Nucleus accumbens (tissue), 56 donors: ENCODE data around the gene DAZL.
"Not testable (repeated sequence)": the region's sequence is repeated elsewhere in the genome, so short reads cannot be mapped to it uniquely, and the experiment has no call there.

Experiments
- DNase-seq, 56 donors: peaks; one replicate each; lab custom pipeline; 2025; lab: John Stamatoyannopoulos, UW

Gene DAZL, protein sequence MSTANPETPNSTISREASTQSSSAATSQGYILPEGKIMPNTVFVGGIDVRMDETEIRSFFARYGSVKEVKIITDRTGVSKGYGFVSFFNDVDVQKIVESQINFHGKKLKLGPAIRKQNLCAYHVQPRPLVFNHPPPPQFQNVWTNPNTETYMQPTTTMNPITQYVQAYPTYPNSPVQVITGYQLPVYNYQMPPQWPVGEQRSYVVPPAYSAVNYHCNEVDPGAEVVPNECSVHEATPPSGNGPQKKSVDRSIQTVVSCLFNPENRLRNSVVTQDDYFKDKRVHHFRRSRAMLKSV

DNA sequence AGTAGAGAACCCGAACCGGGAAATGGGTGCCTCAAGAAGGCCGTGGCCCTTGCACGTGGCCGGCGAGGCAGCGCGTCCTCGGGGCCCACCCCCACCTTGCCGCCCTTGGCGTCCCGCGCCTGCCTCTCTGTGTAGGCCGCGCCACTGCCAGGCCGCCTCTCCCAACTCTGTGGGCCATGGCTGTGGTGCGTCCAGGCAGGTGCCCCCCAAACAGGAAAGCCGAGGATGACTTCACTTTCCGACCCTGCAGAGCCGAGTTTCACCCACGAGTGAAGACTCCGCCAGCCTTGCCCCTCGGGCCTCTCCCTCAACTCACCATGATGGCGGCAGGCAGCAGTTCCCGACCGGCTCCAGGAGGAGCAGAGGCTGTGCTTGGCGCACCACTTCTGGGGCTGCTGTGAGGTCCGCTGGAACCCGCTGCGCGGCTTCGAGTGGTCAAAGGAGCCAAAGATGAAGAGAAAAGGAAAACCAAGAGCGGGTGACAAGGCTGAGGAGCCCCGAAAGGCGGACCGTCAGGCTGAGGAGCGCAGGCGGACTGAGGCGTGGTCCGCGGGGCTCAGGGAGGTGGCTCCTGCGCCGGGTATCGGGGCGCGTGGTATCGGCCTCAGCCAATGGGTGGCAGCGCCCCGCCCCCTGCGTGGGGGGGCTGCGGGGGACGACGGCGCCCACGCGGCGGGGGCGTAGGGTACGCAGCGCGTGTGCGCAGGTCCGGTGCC lies at the start of gene DAZL:
Gene DAZL (minus strand): TSS at position 537 of the 716 bp plus-strand sequence. CDS start 218 bp downstream, at position 319.
- DNase-seq, result no peak

DNA sequence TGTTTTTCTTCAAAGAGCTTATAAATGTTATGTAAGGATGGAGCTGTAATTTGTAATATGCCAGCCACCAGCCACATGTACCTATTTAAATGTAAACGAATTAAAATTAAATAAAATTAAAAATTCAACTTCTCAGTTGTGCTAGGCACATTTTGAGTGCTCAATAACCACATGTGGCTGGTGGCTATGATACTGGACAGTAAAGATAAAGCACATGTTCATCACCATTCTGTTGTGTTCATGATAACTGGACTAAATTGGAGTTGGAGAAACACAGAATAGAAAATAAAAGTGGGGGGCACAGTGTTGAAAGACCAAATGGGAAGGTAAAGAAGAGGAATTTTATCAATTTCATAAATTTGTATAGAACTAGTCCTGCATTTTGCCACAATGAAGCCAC lies 49.8 kb upstream of the DAZL start:
- DNase-seq, result no peak

DNA sequence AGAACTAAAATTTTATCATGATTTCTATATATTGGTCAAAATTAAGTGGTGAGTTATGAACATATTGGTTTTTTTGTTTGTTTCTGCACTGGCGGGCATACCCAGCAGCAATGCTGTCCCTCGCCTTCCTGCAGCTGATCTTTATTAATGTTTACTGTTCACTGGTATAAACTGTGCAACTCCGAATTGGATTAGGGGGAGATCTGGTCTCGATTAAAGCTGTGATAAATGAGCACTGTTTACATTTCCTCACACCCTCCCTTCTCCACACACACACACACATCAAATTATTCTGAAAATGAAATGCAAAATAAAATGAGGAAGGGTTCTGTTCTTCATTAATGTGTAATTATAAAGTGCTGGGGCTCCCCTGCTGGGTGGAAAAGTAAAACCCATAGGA lies 48.5 kb upstream of the DAZL start:
- DNase-seq, result no peak

DNA sequence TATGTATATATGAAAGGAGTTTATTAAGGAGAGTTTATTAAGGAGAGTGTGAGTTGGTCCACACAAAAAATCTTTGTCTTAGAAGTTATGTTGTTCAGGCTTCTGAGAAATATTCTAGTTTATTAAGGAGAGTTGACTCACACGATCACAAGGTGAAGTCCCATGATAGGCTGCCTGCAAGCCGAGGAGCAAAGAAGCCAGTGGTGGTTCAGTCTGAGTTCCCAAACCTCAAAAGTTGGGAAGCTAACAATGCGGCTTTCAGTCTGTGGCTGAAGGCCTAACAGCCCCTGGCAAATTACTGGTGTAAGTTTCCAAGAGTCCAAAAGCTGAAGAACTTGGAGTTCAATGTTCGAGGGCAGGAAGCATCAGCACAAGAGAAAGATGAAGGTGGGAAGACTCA lies 42.4 kb upstream of the DAZL start:
- DNase-seq, result no peak

DNA sequence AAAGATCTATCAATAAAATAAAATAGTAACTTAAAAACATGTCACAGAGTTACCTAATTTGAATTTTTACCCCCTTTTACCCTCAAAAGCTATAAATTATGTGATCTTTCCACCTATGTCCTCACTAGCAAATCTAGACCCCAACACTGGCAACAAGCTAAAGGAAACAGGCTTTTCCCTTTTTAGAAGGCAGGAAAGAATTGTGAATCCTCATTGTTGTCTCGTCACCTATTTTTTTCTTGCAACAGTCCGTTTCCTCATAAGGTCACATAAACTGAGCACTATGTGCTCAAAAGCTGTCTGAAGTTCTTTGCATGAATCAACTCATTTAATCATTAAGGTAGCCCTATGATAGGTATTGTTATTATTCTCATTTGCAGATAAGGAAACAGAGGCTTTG lies 34.6 kb upstream of the DAZL start:
- DNase-seq, result no peak

DNA sequence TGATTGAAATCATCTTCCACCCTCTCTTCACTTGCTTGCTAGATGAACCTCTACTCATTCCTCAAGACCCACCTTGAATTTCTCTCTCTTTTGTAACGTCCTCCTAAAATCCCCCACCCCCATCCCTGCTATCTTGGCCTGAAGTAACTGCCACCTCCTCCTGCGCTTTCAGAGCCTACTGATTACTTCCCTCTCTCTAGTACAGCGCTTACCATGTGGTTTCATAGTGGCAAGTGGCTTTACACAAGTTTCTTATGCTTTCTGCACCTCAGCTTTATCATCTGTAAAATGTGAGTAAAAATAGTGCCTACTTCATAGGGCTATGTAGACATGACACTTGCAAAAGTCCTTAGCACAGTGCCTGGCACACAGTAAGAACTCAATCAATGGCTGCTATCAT lies 28.7 kb upstream of the DAZL start:
- DNase-seq, result no peak

DNA sequence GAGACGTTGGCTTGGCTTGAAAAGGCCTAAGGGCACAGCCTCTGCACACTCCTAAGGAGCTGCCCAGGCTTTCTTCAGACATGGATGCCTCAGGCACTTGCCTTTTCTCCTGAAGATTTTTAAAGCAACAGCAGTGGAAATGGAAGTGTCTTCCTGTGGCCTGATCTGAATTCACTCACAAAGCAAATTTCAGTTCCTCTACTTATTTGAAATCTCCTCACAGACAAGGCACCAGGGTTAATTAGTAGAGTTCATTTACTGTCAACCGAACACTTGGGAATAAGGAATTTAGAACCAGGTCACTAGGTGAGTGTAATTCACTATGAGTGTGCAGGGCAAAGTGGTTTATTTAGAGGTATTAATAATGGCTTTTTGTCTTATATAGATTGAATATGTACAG lies 27.2 kb upstream of the DAZL start:
- DNase-seq, result no peak

DNA sequence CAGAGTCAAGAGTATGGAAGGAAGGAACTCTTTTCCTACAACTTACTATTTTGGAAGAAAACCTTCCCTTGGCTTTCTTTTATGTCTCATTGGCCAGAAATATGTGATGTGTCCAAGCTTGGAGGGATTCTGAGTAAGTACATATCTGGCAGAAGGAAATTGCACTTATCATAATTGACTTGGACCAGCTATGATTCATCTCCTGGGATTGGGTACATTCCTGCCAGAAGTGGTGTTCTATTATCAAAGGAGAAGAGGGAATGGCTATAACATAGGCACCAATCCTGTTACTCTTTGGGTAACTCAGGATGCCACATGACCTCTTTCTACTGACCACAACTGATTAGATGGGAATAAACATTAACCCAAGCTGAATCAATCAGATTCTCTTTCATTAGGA lies 13.5 kb upstream of the DAZL start:
- DNase-seq, result no peak

DNA sequence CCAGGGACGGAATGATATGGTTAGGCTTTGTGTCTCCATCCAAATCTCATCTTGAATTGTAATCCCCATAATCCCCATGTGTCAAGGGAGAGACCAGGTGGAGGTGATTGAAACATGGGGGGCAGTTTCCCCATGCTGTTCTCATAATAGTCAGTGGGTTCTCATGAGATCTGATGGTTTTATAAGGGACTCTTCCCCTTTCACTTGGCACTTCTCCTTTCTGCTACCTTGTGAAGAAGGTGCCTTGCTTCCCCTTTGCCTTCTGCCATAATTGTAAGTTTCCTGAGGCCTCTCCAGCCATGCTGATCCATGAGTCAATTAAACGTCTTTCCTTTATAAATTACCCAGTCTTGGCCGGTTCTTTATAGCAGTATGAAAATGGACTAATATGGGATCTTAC lies 11.9 kb upstream of the DAZL start:
- not testable (repeated sequence) for DNase-seq

DNA sequence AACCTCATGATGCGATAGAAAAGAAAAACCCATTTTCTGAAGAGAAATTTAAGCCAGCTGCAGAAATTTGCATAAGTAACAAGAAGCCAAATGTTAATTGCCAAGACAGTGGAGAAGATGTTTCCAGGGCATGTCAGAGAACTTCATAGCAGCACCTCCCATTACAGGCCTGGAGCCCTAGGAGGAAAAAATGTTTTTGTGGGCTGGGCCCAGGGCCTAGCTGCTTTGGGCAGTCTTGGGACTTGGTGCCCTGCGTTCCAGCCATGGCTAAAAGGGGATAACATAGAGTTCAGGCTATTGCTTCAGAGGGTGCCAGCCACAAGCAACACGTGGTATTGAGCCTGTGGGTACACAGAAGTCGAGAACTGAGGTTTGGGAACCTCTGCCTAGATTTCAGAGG lies 10.9 kb upstream of the DAZL start:
- DNase-seq, result no peak

DNA sequence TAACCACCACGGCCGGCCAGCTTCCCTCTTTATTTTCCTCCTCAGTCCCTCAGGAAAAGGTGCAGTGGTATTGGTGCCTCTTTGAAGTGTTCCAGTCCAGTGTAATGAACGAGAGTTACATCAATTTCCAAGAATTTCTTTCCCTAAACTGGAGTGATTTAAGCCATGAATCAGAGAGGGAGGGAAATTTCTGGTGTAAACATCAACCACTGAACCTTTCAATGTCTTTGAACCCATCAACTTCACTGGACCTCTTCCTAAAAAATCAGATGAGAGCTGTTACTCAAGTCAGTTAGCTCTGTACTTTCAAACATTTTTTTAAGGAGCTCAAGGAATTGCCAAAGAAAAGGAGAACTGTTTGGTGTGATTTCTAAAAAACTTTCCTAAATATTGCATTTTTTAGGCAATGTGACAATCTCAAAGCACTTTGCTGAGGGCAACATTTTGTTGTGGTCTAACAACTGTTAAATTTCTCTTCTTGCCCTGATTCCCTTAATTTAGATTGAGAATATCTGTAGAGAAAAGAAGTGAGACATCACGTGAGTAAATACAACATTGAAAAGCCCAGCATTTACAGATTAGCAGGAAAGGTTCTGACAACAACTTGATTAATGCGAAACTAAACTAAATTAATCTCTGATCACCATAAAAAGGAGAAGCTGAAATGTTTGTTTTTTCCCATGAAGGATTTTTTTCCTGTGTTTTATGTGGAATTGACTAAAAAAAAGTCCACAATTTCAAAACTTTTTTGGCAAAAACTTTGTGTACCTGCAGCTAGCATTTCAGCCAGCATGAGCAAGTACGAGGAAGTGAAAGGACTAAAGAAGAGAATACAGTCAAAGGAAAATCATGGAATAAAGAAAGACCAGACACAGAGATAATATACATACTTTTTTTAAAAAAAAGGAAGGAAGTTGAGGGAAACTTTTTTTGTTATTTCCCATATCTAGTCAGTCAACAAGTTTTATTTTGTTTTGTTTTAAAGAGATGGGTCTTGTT lies 9.1 kb upstream of the DAZL start:
- DNase-seq, result no peak

DNA sequence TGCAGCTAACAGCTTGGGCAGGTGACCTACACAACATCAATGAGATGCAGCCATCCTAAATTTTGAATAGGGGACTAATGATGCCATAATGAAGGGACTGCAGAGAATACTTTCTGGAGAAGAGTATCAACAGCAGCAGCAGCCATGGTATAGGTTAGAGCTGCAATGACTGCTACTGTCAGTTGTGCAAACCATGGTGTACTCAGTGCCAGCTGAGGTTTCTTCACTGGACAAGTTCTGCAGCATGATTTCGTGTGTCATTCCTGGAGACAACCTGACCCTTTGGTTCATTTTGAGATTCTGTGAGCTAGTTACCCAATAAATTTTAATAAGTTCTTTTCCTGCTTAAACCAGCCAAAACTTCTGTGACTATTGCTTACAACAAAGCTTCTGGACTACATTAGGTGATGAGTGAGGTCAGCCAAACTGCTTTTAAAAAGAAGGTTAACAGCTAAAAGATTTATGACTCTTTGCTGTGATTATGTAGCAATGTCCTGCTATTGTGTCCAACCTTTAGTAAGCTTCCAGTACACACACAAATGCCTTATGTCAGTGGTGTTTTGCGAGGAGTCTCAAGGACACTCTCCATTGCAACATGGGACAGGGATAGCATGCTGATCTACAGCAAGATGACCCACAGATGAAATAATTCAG lies 4.8 kb upstream of the DAZL start:
- DNase-seq, result no peak

DNA sequence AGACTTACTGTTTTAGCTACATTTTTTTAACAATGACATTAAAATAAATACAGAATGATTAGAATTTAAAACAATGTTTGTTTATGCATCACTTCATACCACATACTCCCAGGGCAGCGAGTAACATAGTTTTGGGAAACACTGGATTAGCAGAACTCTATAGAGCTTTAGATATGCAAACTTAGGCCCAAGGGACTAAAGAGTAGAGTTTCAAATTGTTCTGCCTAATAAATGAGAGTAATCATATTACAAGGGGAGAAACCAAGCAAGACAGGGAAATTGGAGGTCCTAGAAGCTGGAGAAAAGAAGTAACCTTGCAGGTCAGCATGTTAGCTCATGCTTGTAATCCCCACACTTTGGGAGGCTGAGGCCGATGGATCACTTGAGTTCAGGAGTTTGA lies 3.6 kb upstream of the DAZL start:
- no peak for DNase-seq

DNA sequence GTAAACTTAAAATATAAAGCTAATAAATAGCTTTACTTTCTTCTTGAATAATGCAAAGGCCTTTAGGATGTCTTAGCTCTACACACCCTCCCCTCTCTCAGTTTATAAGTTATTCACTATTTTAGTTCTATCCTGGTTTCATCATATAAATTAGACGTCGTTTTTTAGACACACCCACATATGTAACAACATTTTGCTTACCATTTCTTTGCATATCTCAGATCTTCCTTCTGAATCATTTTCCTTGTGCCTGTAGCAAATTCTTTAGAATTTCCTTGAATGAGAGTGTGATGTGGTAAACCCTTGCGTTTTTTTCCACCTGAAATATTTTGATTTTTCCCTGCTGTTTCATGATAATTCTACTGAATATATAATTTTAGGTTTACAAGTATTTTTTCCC lies 2.5 kb upstream of the DAZL start:
- no peak for DNase-seq

DNA sequence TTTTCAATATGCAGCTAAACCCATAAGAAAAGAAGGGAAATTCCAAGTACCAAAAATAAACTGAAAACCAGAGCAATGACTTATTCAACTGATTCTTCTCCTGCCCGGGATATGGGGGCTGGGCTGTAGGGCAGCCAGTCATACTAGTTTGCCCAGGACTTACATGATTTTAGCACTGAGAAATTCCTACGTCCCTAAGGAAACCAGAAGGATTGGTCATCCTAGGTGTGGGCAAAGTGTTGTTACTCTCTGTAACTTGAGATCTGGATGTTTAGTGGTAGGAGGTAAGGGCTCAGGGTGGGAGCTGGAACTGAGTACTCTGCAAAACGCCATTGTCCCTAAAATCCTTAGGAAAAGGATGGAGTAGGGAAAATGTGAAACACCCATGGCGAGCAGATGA lies 1.2 kb upstream of the DAZL start:
- no peak for DNase-seq

DNA sequence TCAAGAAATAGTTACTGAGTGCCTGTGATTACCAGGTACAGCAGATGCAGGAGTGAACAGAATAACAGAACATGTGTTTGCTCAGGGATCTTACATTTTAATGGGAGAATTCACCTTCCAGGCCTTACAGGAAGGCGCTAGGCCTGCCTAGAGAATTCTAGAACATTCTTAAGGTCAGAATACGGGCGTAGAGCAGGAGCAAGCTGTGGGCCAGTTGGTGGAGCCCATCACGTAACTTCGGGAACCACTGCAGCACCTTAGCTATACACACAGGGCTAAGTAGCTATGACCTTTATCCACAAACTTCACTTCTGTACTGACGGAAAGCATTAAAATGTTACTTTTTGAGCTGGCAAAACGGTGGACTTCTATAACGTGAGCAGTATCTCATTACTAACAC lies 743 bp upstream of the DAZL start:
- DNase-seq, result no peak

DNA sequence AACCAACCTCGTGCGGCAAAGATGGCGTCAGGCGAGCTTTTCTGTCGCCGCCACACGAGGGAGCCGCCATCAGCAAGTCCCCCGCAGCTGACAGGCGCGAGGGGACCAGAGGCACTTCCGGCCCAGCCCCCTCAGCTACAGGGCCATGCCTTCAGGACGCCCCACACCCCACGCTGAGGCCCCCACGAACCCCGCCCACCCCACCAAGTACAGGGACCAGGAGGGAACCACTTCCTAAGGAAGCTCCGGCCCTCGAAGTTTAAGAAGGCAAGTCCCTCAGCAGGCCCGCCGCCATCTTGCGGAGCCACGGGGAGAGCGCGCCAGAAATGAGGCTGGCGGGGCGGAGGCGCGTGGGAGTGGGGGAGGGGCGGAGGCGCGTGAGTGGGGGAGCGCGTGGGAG lies 790 bp downstream of the DAZL start:
- DNase-seq, result no peak

DNA sequence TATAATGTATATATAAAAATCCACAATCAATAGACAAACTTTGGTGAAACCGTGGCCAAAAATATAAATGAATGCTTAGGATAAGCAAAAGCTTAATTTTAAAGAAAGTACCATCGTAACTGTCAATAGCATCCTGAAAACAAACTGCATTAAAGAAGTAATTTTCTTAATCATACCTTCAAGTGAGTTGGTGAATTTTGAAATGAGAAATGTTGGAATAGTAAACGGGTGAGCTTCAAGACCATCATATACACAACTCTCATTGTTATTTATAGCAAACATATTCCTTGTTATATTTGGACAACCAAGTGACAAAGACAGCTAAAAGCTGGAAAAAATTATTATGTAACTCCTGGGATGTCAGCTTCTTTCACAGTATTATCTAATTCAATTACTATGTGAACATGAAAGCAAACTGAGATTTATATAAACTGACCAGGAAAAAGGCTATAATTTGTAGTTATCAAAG lies 3.7 kb downstream of the DAZL start:
- DNase-seq, result no peak

DNA sequence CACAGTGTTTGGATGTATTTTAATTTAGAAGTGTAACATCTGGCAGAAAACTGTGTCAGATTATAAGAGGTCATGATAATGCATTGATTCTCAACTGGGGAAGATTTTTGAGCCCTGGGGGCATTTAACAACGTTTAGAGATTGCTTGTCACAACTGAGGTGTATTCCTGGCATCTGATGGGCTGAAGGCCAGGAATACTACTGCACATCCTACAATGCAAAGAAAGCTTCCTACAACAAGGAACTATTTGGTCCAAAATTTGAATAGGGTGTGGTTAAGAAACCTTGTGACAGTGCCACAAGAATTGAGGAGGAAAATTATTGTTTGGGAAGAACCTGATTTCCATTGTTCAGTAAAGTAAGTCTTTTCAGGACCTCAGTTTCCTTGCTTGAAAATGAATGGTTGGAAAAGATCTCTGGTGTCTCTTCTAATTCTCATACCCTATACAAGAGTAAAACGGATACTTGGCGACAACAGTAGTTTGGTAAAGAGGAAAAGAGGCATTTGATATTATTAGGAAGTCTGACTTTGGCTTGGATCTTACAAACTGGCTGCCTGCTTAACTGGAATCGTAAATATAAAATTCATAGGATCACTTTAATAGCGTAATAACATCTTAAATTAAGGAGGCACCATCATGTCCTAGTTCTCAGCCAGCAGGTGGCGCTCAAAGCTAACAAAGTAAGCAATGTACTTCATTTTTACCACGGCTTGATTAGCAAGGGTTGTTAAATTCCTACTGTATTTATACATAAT lies 4.3 kb downstream of the DAZL start:
- peak in 53 of 56 donors; percentile 2 to 92 (median 49) for DNase-seq

DNA sequence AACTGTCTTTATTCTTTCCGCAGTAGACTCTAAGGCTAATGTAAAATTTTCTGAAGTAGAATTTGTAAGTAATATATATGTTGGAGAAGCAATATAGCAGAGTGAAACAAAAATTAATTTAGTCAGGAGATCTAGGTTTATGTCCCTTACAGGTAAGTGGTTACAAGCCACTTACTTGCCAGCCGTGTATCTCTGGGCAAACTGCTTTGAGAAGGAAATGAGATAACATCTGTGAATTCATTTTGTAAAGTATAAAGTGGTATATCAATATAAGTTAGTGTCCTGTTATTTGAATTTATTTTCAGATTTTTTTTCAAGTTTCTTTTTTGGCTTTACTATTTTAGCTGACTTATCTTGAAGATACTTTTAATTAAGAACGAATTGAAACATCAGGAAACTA lies 5.5 kb downstream of the DAZL start:
- DNase-seq, result no peak
